Ishikawa (cell line): ENCODE results near the gene BBS2.

Experiments
- CEBPB ChIP-seq: IDR thresholded peaks from 2 replicates; pipeline ENCODE4 v1.6.1; 2012
- CREB1 ChIP-seq: IDR thresholded peaks from 2 replicates; pipeline ENCODE4 v1.6.1; 2012; ENCODE audit warnings: low read depth
- EGR1 ChIP-seq: IDR thresholded peaks from 2 replicates; pipeline ENCODE4 v1.6.1; 2012
- EP300 ChIP-seq: IDR thresholded peaks from 2 replicates; pipeline ENCODE4 v1.6.1; 2012; ENCODE audit warnings: borderline replicate concordance
- FOXM1 ChIP-seq: IDR thresholded peaks from 2 replicates; pipeline ENCODE4 v1.6.1; 2012; ENCODE audit warnings: low read depth, borderline replicate concordance
- NFIC ChIP-seq: IDR thresholded peaks from 2 replicates; pipeline ENCODE4 v1.6.1; 2012
- RAD21 ChIP-seq: IDR thresholded peaks from 2 replicates; pipeline ENCODE4 v1.6.1; 2012; ENCODE audit warnings: low read depth
- REST ChIP-seq: IDR thresholded peaks from 2 replicates; pipeline ENCODE4 v1.6.1; 2012; ENCODE audit warnings: low read depth, mild to moderate bottlenecking
- TAF1 ChIP-seq: IDR thresholded peaks from 2 replicates; pipeline ENCODE4 v1.6.1; 2012; ENCODE audit warnings: low read depth, mild to moderate bottlenecking
- TCF12 ChIP-seq: IDR thresholded peaks from 2 replicates; pipeline ENCODE4 v1.6.1; 2012; ENCODE audit warnings: low read depth
- TEAD4 ChIP-seq: IDR thresholded peaks from 2 replicates; pipeline ENCODE4 v1.6.1; 2012
- YY1 ChIP-seq: IDR thresholded peaks from 2 replicates; pipeline ENCODE4 v1.6.1; 2012; ENCODE audit warnings: low read depth
- ZBTB7A ChIP-seq: IDR thresholded peaks from 2 replicates; pipeline ENCODE4 v1.6.1; 2012; ENCODE audit warnings: low read depth
- TF ChIP-seq, protein P1 (sequence below): IDR thresholded peaks from 2 replicates; pipeline ENCODE4 v1.6.1; 2012
- TF ChIP-seq, protein P2 (sequence below): IDR thresholded peaks from 2 replicates; pipeline ENCODE4 v1.6.1; 2012

BBS2 gene

DNA sequence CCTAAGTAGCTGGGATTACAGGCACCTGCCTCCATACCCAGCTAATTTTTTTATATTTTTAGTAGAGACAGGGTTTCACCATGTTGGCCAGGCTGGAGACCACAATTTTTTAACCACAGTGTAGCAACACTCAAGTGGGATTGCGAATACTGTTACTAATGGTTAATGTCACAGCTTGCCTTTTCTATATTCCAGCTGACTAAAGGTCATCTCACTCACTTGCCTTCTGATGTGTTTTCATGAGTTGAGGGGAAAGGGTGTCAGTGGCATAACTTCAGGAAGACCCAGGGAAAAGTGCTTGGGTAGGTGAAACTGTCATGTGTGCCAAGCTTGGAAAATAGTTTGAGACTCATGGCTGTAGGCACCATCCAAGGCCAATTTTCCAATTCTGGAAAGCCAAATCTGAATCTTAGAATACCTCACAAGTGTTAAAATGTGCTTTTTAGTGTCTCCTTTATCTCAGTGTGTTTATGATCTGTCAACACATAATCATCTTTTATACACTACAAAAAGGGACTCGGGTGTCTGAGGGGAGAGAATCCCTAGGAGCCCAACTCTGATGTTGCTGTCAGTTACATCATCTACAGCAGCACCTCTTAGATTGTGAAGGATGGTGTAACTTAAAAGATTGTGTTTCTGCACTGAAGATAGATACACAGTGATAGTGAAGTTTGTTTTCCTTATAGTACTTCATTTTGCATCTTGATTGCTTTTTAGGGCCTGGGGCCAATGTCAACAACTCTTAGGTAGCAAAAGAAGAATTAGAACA is 41.4 kb downstream of the BBS2 start:
- TF ChIP-seq FOXM1 (no peak), CEBPB (no peak), ZBTB7A (no peak), REST (no peak), TCF12 (no peak)

DNA sequence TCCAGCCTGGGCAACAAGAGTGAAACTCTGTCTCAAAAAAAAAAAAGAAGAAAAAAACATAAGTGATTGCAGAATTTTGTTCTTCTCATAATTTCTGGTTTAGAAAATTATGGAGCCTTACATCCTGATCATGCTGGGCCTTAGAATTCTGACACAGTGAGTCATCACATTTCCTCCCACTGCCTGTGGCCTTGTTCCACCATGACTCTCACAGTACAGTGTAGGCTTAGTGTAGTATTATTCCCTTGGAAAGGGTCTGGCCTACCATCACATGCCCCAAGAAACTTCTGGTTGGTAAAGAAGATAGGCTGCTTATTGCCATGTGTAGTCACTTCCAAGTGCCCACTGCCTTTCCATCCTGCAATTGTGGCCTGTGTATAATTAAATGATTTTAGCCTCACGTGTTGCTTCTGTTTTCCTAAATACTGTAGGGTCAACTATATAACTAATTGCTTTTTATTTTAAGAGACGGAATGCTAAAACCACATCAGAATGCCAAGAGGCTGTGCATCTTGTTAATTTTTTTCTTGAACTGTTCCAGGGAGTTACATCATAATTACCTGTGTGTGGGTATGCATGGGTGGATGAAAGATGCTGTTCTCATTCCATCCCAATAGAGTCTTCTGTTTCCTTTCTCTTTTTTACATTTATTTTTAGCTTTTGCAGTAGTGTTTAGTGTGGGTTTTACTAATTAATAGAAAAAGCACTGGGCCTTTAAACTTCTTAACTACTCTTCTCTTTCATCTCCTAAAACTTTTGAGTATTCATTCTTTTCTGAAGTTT is 42.5 kb downstream of the BBS2 start:
- TF ChIP-seq TEAD4 (peak; percentile 30; the same call in 1 of the 2 replicates), CEBPB (no peak), EGR1 (no peak)

GRCh38 chr16:56475201-56475600 is 44.6 kb downstream of the BBS2 start:
- no peak for TF ChIP-seq REST
- TF ChIP-seq TAF1: no peak
- TF ChIP-seq YY1: no peak
- TF ChIP-seq, protein P1, sequence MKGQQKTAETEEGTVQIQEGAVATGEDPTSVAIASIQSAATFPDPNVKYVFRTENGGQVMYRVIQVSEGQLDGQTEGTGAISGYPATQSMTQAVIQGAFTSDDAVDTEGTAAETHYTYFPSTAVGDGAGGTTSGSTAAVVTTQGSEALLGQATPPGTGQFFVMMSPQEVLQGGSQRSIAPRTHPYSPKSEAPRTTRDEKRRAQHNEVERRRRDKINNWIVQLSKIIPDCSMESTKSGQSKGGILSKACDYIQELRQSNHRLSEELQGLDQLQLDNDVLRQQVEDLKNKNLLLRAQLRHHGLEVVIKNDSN: no peak
- no peak for TF ChIP-seq CREB1
- no peak for TF ChIP-seq TEAD4
- no peak for TF ChIP-seq ZBTB7A
- no peak for TF ChIP-seq RAD21
- no peak for TF ChIP-seq FOXM1
- no peak for TF ChIP-seq TCF12
- TF ChIP-seq, protein P2, sequence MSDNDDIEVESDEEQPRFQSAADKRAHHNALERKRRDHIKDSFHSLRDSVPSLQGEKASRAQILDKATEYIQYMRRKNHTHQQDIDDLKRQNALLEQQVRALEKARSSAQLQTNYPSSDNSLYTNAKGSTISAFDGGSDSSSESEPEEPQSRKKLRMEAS: no peak
- no peak for TF ChIP-seq EP300

DNA sequence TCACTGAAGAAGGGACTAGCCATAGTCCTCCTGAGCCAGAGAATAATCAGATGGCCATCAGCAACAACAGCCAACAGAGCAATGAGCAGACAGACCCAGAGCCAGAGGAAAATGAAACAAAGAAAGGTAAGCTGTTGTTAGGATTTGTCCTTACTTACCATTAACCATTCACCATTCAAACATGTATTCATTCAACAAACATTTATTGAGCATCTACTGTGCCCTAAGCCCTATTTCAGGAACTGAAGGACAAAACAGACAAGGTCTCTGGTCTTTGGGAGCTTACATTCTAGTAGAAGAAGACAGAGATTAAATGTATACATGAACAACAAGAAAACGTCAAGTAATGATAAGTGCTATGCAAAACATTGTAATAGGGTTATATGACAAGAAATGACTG is 49.2 kb downstream of the BBS2 start:
- TF ChIP-seq TCF12 (no peak), EP300 (no peak), NFIC (no peak), CEBPB (no peak), CREB1 (no peak), FOXM1 (no peak), TAF1 (no peak), ZBTB7A (no peak), RAD21 (no peak), YY1 (no peak), EGR1 (no peak), REST (no peak), TEAD4 (no peak)
- TF ChIP-seq, protein P1: no peak
- TF ChIP-seq, protein P2: no peak
